ENCODE results near the gene FTL.
"Not testable (repeated sequence)": the region's sequence is repeated elsewhere in the genome, so short reads cannot be mapped to it uniquely, and the experiment has no call there.

Gene FTL

GRCh38 chr19:48965040-48965805 lies at the start of gene FTL:
Gene FTL (plus strand): TSS chr19:48965309. CDS start chr19:48965508, 199 bp downstream.
- DNase-seq (ENCODE audit: low read depth) = peak; percentile 96

- DNase-seq (ENCODE audit: low read depth) = no peak
Observed at GRCh38 chr19:48915757-48916156, 49.4 kb upstream of the FTL start.

- DNase-seq (ENCODE audit: low read depth) = no peak
Observed at GRCh38 chr19:48918071-48918470, 47.0 kb upstream of the FTL start.

- DNase-seq (ENCODE audit: low read depth) = no peak
Observed at GRCh38 chr19:48918801-48919247, 46.3 kb upstream of the FTL start.

GRCh38 chr19:48919271-48919670 lies 45.8 kb upstream of the FTL start:
- not testable (repeated sequence) for DNase-seq (ENCODE audit: low read depth)

GRCh38 chr19:48920949-48921348 lies 44.2 kb upstream of the FTL start:
- no peak for DNase-seq (ENCODE audit: low read depth)

GRCh38 chr19:48921721-48922500 lies 43.2 kb upstream of the FTL start:
- DNase-seq (ENCODE audit: low read depth) = no peak

GRCh38 chr19:48922548-48923490 lies 42.3 kb upstream of the FTL start:
- no peak for DNase-seq (ENCODE audit: low read depth)

GRCh38 chr19:48925240-48925843 lies 39.8 kb upstream of the FTL start:
- no peak for DNase-seq (ENCODE audit: low read depth)

- not testable (repeated sequence) for DNase-seq (ENCODE audit: low read depth)
Observed at GRCh38 chr19:48925890-48926289, 39.2 kb upstream of the FTL start.

- no peak for DNase-seq (ENCODE audit: low read depth)
Observed at GRCh38 chr19:48926909-48927308, 38.2 kb upstream of the FTL start.

- DNase-seq (ENCODE audit: low read depth) = not testable (repeated sequence)
Observed at GRCh38 chr19:48927692-48928091, 37.4 kb upstream of the FTL start.

GRCh38 chr19:48928164-48929025 lies 36.7 kb upstream of the FTL start:
- DNase-seq (ENCODE audit: low read depth) = no peak

- DNase-seq (ENCODE audit: low read depth) = peak; percentile 71
Observed at GRCh38 chr19:48933382-48933932, 31.7 kb upstream of the FTL start, which contains the start of gene DHDH. Gene DHDH (plus strand): TSS chr19:48933699. CDS start chr19:48933722, 23 bp downstream.

- no peak for DNase-seq (ENCODE audit: low read depth)
Observed at GRCh38 chr19:48934837-48935236, 30.3 kb upstream of the FTL start.

GRCh38 chr19:48935864-48936263 lies 29.2 kb upstream of the FTL start:
- DNase-seq (ENCODE audit: low read depth) = no peak

- no peak for DNase-seq (ENCODE audit: low read depth)
Observed at GRCh38 chr19:48938256-48938655, 26.9 kb upstream of the FTL start.

GRCh38 chr19:48940902-48941301 lies 24.2 kb upstream of the FTL start:
- DNase-seq (ENCODE audit: low read depth) = no peak

- DNase-seq (ENCODE audit: low read depth) = no peak
Observed at GRCh38 chr19:48943081-48943480, 22.0 kb upstream of the FTL start.

GRCh38 chr19:48945415-48945814 lies 19.7 kb upstream of the FTL start:
- no peak for DNase-seq (ENCODE audit: low read depth)

Measured in CMK (cell line).